GM10266 (cell line): ENCODE data around the gene CHI3L2.

Experiments used
- DNase-seq: peaks from one replicate; pipeline ENCODE4 v3.0.0; 2012; ENCODE audit errors: extremely low spot score
- TF ChIP-seq, protein P1 (sequence below): IDR thresholded peaks from 2 replicates; pipeline ENCODE4 v1.5.1; 2012; ENCODE audit warnings: mild to moderate bottlenecking, low read depth; ENCODE audit not compliant: control insufficient read depth, insufficient read depth; ENCODE audit errors: missing control alignments

The CHI3L2 gene, protein sequence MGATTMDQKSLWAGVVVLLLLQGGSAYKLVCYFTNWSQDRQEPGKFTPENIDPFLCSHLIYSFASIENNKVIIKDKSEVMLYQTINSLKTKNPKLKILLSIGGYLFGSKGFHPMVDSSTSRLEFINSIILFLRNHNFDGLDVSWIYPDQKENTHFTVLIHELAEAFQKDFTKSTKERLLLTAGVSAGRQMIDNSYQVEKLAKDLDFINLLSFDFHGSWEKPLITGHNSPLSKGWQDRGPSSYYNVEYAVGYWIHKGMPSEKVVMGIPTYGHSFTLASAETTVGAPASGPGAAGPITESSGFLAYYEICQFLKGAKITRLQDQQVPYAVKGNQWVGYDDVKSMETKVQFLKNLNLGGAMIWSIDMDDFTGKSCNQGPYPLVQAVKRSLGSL

DNA sequence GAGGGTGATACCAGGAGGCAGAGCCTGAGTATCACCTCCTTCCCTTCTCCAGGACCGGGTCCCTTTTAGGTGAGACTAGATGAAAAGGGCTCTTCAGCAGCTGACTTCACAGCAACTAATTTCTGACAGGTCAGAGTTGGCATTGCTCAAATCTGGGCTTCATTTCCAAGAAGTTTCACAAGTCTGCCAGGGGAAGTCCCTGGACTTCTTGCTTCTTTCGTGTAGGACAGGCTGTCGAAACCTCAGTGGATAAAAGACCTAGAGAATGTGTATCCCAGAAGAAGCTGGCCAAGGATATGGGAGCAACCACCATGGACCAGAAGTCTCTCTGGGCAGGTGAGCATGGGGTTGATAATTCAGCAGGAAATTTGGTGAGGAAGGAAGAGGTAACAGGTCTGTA lies at the start of gene CHI3L2:
Gene CHI3L2, plus strand, starts transcription at position 280 of the 400 bp plus-strand sequence. Its CDS starts 17 bp downstream, at position 297.
- no peak for DNase-seq

DNA sequence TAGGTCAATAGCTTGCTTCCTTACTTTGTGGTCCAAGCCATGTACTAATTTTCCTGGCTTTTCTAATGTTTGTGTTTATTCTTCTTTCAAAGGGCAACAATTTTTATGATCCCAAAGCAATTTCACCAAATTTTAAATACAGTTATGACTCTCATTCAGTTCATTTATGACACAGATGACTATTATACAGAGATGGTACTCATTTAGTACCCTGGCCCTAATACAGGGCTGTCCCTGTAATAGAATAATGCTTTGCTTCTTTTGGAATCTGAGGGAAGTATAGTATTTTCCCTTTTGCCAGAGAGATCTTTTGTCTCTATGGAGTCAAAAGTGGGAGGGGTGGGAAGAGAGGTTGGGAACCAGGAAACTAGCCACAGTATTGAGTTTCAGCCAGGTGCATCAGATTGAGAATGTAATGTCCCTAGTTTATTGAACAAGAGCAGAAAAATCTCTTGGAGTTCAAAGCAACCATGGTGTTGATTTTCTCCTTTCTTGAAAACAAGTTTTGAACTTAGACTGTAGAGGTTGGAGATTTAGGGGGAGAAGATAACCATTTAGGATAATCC lies 47.5 kb upstream of the CHI3L2 start:
- TF ChIP-seq, protein P1, sequence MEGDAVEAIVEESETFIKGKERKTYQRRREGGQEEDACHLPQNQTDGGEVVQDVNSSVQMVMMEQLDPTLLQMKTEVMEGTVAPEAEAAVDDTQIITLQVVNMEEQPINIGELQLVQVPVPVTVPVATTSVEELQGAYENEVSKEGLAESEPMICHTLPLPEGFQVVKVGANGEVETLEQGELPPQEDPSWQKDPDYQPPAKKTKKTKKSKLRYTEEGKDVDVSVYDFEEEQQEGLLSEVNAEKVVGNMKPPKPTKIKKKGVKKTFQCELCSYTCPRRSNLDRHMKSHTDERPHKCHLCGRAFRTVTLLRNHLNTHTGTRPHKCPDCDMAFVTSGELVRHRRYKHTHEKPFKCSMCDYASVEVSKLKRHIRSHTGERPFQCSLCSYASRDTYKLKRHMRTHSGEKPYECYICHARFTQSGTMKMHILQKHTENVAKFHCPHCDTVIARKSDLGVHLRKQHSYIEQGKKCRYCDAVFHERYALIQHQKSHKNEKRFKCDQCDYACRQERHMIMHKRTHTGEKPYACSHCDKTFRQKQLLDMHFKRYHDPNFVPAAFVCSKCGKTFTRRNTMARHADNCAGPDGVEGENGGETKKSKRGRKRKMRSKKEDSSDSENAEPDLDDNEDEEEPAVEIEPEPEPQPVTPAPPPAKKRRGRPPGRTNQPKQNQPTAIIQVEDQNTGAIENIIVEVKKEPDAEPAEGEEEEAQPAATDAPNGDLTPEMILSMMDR = no peak
- DNase-seq = no peak

More for the DNA sequence above, at the start of gene CHI3L2:
- TF ChIP-seq, protein P1 = no peak

- TF ChIP-seq, protein P1 = no peak
- no peak for DNase-seq
Measured at GRCh38 chr1:111182052-111182451, 45.5 kb upstream of the CHI3L2 start.

GRCh38 chr1:111183308-111184069 lies 44.0 kb upstream of the CHI3L2 start:
- TF ChIP-seq, protein P1 = no peak
- no peak for DNase-seq

DNA sequence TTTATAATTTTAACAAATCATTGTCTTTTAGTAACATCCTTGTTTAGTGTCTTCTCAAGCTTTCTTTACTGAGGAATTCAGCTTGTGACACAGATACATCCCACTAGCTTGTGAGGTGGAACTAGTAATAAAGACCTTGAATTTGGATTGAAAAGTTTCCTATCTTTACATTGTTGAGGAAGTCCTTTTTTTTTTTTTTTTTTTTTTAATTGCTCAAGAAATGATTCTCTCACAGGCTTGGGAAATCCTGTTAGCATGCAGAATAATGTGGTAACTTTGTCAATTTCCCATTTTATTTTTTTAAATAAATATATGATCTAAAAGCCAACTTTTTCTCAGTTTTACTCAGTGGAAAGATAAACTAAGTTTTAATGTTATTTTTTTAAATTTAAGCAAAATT lies 42.9 kb upstream of the CHI3L2 start:
- DNase-seq = no peak

DNA sequence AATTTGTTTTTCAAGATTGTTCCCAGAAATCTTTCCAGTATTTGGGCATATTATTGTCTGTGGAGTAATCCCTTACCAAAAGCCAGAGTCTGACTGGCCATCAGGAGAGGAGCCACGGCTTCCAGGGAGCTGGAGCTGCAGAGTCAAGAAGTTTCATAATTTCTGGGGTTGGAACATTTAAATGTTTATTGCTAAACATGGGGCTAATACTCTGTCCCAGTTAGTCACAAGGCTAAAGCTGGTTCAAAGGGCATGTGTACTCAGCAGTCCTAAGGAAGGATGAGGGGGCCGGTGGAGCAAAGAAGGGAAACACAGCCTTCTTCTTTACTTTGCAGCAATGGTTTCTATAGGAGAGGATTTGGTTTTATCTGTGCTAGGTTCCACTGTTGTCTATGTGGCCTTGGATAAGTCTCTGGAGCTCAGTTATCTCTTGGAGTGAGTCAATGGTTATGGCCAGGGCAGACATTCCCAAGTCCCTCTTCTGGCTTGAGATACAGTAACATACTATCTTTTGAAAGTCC lies 36.5 kb upstream of the CHI3L2 start:
- no peak for DNase-seq
- TF ChIP-seq, protein P1 = no peak

More for the DNA sequence above, 42.9 kb upstream of the CHI3L2 start:
- TF ChIP-seq, protein P1 = no peak
